K562 (cell line): ENCODE measurements around the gene MMP2. TPM values are rescaled to one million over a fixed set of nuclear protein-coding genes. Genes with fewer than 3 reads are reported as not detected.

Source experiments
- ATAC-seq: fragments of 200-7000 bp; cut with Tn5 transposase; 3 replicates; pipeline ENCODE4 v1.9.1; 2020; ENCODE audit warnings: moderate library complexity
- Bru-seq: library from RNA; stranded (reverse); fragments of 400-500 nt; gene quantifications from one replicate; lab custom pipeline; 2021; lab: Mats Ljungman, UMichigan
- BruChase-seq, 2 experiments: library from RNA; stranded (reverse); fragments of 400-500 nt; gene quantifications; one replicate each; lab custom pipeline; 2021; lab: Mats Ljungman, UMichigan
- BruUV-seq: library from RNA; stranded (reverse); fragments of 400-500 nt; replicated peaks from 2 replicates; lab custom pipeline; 2021; lab: Mats Ljungman, UMichigan
- CTCF ChIA-PET: fragments of 300-600 bp; formaldehyde crosslinking; extraction: SDS; loops from one replicate; lab custom pipeline; 2021; ENCODE audit warnings: low intra/inter-chr PET ratio; lab: Yijun Ruan, JAX
- POLR2A ChIA-PET: fragments of 300-600, 350-650 bp; sonication (Branson Sonifier 250); formaldehyde crosslinking; extraction: SDS; loops from one replicate; lab custom pipeline; 2021; ENCODE audit warnings: antibody characterized with exemption, inconsistent platforms; lab: Yijun Ruan, JAX
- DNase-seq, 4 experiments: peaks; one replicate each; pipeline versions ENCODE4 v3.0.0 to v3.0.0-alpha.2; 2011 to 2018; ENCODE audit warnings: low spot score in 3 of 4, mixed read lengths in 3 of 4; ENCODE audit errors: extremely low read depth in 1 of 4
- FAIRE-seq: peaks from 2 replicates; lab custom pipeline; 2011; peaks lifted over from hg19 to GRCh38; lab: Jason Lieb, UNC
- H2AFZ ChIP-seq: 2 replicates; pipeline ENCODE4 v1.6.0; 2011; ENCODE audit warnings: low read depth, low read length, control low read depth, inconsistent platforms
- H3K27ac ChIP-seq: fragments of 200-600 bp; 3 replicates; pipeline ENCODE4 v1.8.0; 2011; ENCODE audit warnings: low read depth, mild to moderate bottlenecking, control low read depth, inconsistent platforms, low read length, moderate library complexity, mixed read lengths; ENCODE audit errors: extremely low read depth
- H3K27me3 ChIP-seq, 2 experiments: fragments of 300-600 bp in 1 of 2; 2 replicates in 1 of 2; 3 replicates in 1 of 2; pipeline versions ENCODE4 v1.6.0 to v1.8.0; 2011; ENCODE audit warnings: inconsistent platforms in 2 of 2, low read length in 2 of 2, mild to moderate bottlenecking in 1 of 2, mixed read lengths in 1 of 2, moderate library complexity in 1 of 2; ENCODE audit not compliant: control insufficient read depth in 2 of 2, insufficient read depth in 2 of 2
- H3K36me3 ChIP-seq: fragments of 300-600 bp; 3 replicates; pipeline ENCODE4 v1.8.0; 2011; ENCODE audit warnings: mild to moderate bottlenecking, low read length, inconsistent platforms; ENCODE audit not compliant: control insufficient read depth, insufficient read depth
- H3K4me1 ChIP-seq, 2 experiments: fragments of 200-600 bp in 1 of 2; replicated peaks in 1 of 2; 2 replicates in 1 of 2; 3 replicates in 1 of 2; pipeline versions ENCODE4 v1.5.1 to v1.8.0; 2011; ENCODE audit warnings: inconsistent platforms in 2 of 2, low read length in 2 of 2, mild to moderate bottlenecking in 1 of 2, mixed read lengths in 1 of 2, moderate library complexity in 1 of 2; ENCODE audit not compliant: control insufficient read depth in 2 of 2, insufficient read depth in 2 of 2
- H3K4me2 ChIP-seq: 2 replicates; pipeline ENCODE4 v1.6.1; 2011; ENCODE audit warnings: low read length, control low read depth, inconsistent platforms, mixed read lengths; ENCODE audit not compliant: insufficient read depth
- H3K4me3 ChIP-seq: fragments of 200-600 bp; sonication (generic), shearing (Covaris generic); 2 replicates; pipeline ENCODE4 v1.5.1; 2016; ENCODE audit warnings: control low read depth, inconsistent platforms
- H3K79me2 ChIP-seq: fragments of 200-600 bp; 3 replicates; pipeline ENCODE4 v1.8.0; 2011; ENCODE audit warnings: low read length, inconsistent platforms; ENCODE audit not compliant: control insufficient read depth, insufficient read depth
- H3K9ac ChIP-seq, 2 experiments: 2 replicates each; pipeline versions ENCODE4 v1.6.0 to v1.6.1; 2011; ENCODE audit warnings: low read depth in 2 of 2, low read length in 2 of 2, control low read depth in 1 of 2, inconsistent platforms in 1 of 2, mild to moderate bottlenecking in 1 of 2, mixed read lengths in 1 of 2; ENCODE audit not compliant: insufficient read depth in 1 of 2
- H3K9me1 ChIP-seq: one replicate; pipeline ENCODE4 v1.6.0; 2011; ENCODE audit warnings: inconsistent platforms, mild to moderate bottlenecking, low read length, moderate library complexity; ENCODE audit not compliant: control insufficient read depth, insufficient read depth
- H3K9me3 ChIP-seq: replicated peaks from 2 replicates; pipeline ENCODE4 v1.5.1; 2011; ENCODE audit warnings: low read depth, low read length, inconsistent platforms; ENCODE audit not compliant: control insufficient read depth, insufficient read depth
- H4K20me1 ChIP-seq: replicated peaks from 2 replicates; pipeline ENCODE4 v1.6.1; 2011; ENCODE audit warnings: low read length, inconsistent platforms, mixed read lengths; ENCODE audit not compliant: control insufficient read depth, insufficient read depth
- FOXA3 ChIP-seq, 2 experiments: fragments of 450-650 bp in 1 of 2; sonication (generic) in 1 of 2; formaldehyde crosslinking; IDR thresholded peaks in 1 of 2; conservative IDR thresholded peaks in 1 of 2; 2 replicates each; pipeline versions ENCODE4 v1.4.0 to v1.8.0; 2020 to 2022; ENCODE audit warnings: mild to moderate bottlenecking in 2 of 2, missing genetic modification reagents in 1 of 2
- HNRNPUL1 ChIP-seq: fragments of 200-400 bp; formaldehyde crosslinking; IDR thresholded peaks from 2 replicates; pipeline ENCODE4 v1.6.1; 2017; ENCODE audit warnings: low read length
- MCM3 ChIP-seq: fragments of 450-650 bp; IDR thresholded peaks from 2 replicates; pipeline ENCODE4 v1.6.1; 2016
- NUFIP1 ChIP-seq: fragments of 450-650 bp; IDR thresholded peaks from 2 replicates; pipeline ENCODE4 v1.6.1; 2018; ENCODE audit not compliant: partially characterized antibody
- PPARD ChIP-seq: fragments of 250-450 bp; sonication (Bioruptor Pico); IDR thresholded peaks from 2 replicates; pipeline ENCODE4 v1.8.0; 2022; ENCODE audit warnings: inconsistent platforms, mild to moderate bottlenecking, moderate library complexity
- SREBF2 ChIP-seq: sonication (generic); formaldehyde crosslinking; IDR thresholded peaks from 2 replicates; pipeline ENCODE4 v1.4.0; 2020; ENCODE audit warnings: mild to moderate bottlenecking, missing genetic modification reagents
- ZKSCAN3 ChIP-seq: fragments of 250-450 bp; sonication (Bioruptor Pico); IDR thresholded peaks from 2 replicates; pipeline ENCODE4 v1.4.0; 2020
- ZNF23 ChIP-seq: fragments of 250-450 bp; sonication (Bioruptor Pico); IDR thresholded peaks from 2 replicates; pipeline ENCODE4 v1.4.0; 2020; ENCODE audit warnings: mild to moderate bottlenecking
- ZNF586 ChIP-seq: fragments of 450-650 bp; formaldehyde crosslinking; conservative IDR thresholded peaks from 2 replicates; pipeline ENCODE4 v1.4.0; 2020; ENCODE audit warnings: mild to moderate bottlenecking, moderate library complexity
- WGBS: fragments of 100-300 bp; shearing (Covaris generic); methylation state at CpG from one replicate; pipeline ENCODE4 v1.1.6; 2016; ENCODE audit warnings: low coverage, mixed read lengths; ENCODE audit not compliant: insufficient coverage; ENCODE audit errors: missing lambda C conversion rate; 5-methylcytosine and 5-hydroxymethylcytosine counted together
- in situ Hi-C: fragments of 300-500 bp; cut with MboI; formaldehyde crosslinking; loops from 4 replicates; pipeline ENCODE4 v1.15.0; 2018; ENCODE audit warnings: inconsistent platforms, mixed read lengths
- intact Hi-C: fragments of 100-400 bp; cut with micrococcal nuclease; formaldehyde crosslinking; loops from 2 replicates; pipeline ENCODE4 v1.14.2; 2022
- long read RNA-seq, 3 experiments: library from polyadenylated mRNA in 2 of 3; library from RNA in 1 of 3; unstranded in 2 of 3; stranded (forward) in 1 of 3; transcript quantifications; one replicate each; pipeline ENCODE4 v2.0.0, GENCODE V29; 2019 to 2022
- polyA minus RNA-seq, 3 experiments: library from RNA; depleted of rRNA, polyadenylated mRNA; stranded (reverse); fragments of >200 nt; gene quantifications; 2 replicates each; pipeline ENCODE4 v1.2.3, GENCODE V29; 2011
- polyA plus RNA-seq, 8 experiments: library from polyadenylated mRNA; depleted of rRNA in 4 of 8; stranded (reverse) in 5 of 8; unstranded in 3 of 8; fragments of >200 nt; fragmentation: Nextera tagmentation in 2 of 8; fragmentation: Illumina TruSeq in 1 of 8; extraction: Ambion mirVana in 2 of 8; extraction: Trizol in 1 of 8; gene quantifications; 2 replicates each; pipeline versions ENCODE4 v1.2.1 to v1.2.3, GENCODE V29; 2011 to 2014; ENCODE audit warnings: inconsistent platforms in 1 of 8, missing spikeins in 1 of 8
- total RNA-seq, 7 experiments: library from RNA; depleted of rRNA in 6 of 7; stranded (reverse); fragments of >200 nt in 6 of 7; fragmentation: Illumina TruSeq in 2 of 7; extraction: Trizol in 2 of 7; gene quantifications; 2 replicates each; pipeline versions ENCODE4 v1.2.1 to v1.2.3, GENCODE V29; 2011 to 2021; ENCODE audit warnings: low replicate concordance in 1 of 7
- TF ChIP-seq, protein P1 (sequence below): fragments of 250-450 bp; sonication (Bioruptor Pico); IDR thresholded peaks from 2 replicates; pipeline ENCODE4 v1.8.0; 2021; ENCODE audit warnings: mild to moderate bottlenecking, moderate library complexity

The MMP2 gene
- total RNA-seq (2011; cell fraction: chromatin; rRNA removed; ENCODE audit: low replicate concordance) = not detected in 2 replicates
- not detected in 2 replicates for total RNA-seq (2011; cell fraction: nucleolus; rRNA removed)
- not detected in 2 replicates for total RNA-seq (2011; cell fraction: nucleoplasm; rRNA removed)
- total RNA-seq (2014; rRNA removed) (0.05 TPM in 1 of 2 replicates, not detected in the other), total RNA-seq (2014; rRNA removed; fragmentation: Illumina TruSeq; extraction: Trizol) (not detected in 2 replicates), total RNA-seq (2015; rRNA removed; fragmentation: Illumina TruSeq; extraction: Trizol) (not detected in 2 replicates), total RNA-seq (2021) (0.53 and 1.4 TPM in 2 replicates), polyA plus RNA-seq (2011; rRNA removed) (not detected in 2 replicates), polyA plus RNA-seq (2014; fragmentation: Illumina TruSeq; extraction: Trizol) (not detected in 2 replicates), polyA plus RNA-seq (2014; fragmentation: Nextera tagmentation; extraction: Ambion mirVana) (not detected), polyA plus RNA-seq (2014; rRNA removed) (not detected in 2 replicates), polyA minus RNA-seq (2011; rRNA and poly(A)+ RNA removed) (not detected in 2 replicates), Bru-seq, nascent RNA (percentile 2 among the genes with signal in this experiment), BruChase-seq, experiment 1, labeled RNA remaining after a 2-hour chase (percentile 1 among the genes with signal in this experiment), BruChase-seq, experiment 2, labeled RNA remaining after a 6-hour chase (not detected)
- 0.09 and 0.15 TPM in 2 replicates for polyA plus RNA-seq (2011; cell fraction: cytosol; rRNA removed)
- polyA plus RNA-seq (2011; cell fraction: nucleus; rRNA removed) = not detected in 2 replicates
- polyA plus RNA-seq (2012) = 0.15 TPM in 1 of 2 replicates, not detected in the other
- polyA minus RNA-seq (2011; cell fraction: cytosol; rRNA and poly(A)+ RNA removed) = not detected in 2 replicates
- polyA minus RNA-seq (2011; cell fraction: nucleus; rRNA and poly(A)+ RNA removed) = not detected in 2 replicates
- long read RNA-seq, experiment 1 = 0 reads
- long read RNA-seq, experiment 2 = 0 reads
- long read RNA-seq, experiment 3 = 0 reads

DNA sequence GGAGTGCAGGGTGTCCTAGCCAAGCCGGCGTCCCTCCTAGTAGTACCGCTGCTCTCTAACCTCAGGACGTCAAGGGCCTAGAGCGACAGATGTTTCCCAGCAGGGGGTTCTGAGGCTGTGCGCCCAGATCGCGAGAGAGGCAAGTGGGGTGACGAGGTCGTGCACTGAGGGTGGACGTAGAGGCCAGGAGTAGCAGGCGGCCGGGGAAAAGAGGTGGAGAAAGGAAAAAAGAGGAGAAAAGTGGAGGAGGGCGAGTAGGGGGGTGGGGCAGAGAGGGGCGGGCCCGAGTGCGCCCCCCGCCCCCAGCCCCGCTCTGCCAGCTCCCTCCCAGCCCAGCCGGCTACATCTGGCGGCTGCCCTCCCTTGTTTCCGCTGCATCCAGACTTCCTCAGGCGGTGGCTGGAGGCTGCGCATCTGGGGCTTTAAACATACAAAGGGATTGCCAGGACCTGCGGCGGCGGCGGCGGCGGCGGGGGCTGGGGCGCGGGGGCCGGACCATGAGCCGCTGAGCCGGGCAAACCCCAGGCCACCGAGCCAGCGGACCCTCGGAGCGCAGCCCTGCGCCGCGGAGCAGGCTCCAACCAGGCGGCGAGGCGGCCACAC is at the start of gene MMP2:
Gene MMP2, plus strand, starts transcription at position 372 of the 603 bp plus-strand sequence. CDS start 282 bp downstream, outside the sequence.
- Histone ChIP-seq H3K9me3 (no peaks in the 10 kb centered on the region), H3K4me3 (no peak within 1 kb of the TSS), H3K4me1 (peaks cover 0 to 4% of the 10 kb centered on the region in 2 experiments; a peak in 2 of 5 replicates), H3K4me2 (no peak within 1 kb of the TSS), H4K20me1 (no peaks in the 10 kb centered on the region), H3K27me3 (peaks cover 8 to 26% of the 10 kb centered on the region in 2 experiments; a peak in 4 of 5 replicates), H3K27ac (no peak within 1 kb of the TSS), H3K9ac (no peak within 1 kb of the TSS), H3K36me3 (no peaks in the 10 kb centered on the region), H3K9me1 (no peaks in the 10 kb centered on the region), H3K79me2 (no peaks in the 10 kb centered on the region), H2AFZ (no peak within 1 kb of the TSS)
- ChIA-PET POLR2A (no interaction called here), CTCF (no interaction called here)
- ATAC-seq (no peak), DNase-seq (no peak), FAIRE-seq (no peak)
- 2% methylated on average over 11 of the region's 46 CpGs for WGBS
- TF ChIP-seq MCM3 (no peak), SREBF2 (no peak), ZKSCAN3 (CRISPR knock-in tag) (no peak), FOXA3 (CRISPR knock-in tag; conservative IDR thresholded peaks at IDR 0.05 in 1 of 2, IDR thresholded peaks at IDR 0.05 in 1 of 2) (no peak), ZNF23 (CRISPR knock-in tag) (no peak), HNRNPUL1 (no peak), NUFIP1 (no peak), PPARD (CRISPR knock-in tag) (no peak), ZNF586 (CRISPR knock-in tag) (no peak)
- TF ChIP-seq, protein P1, sequence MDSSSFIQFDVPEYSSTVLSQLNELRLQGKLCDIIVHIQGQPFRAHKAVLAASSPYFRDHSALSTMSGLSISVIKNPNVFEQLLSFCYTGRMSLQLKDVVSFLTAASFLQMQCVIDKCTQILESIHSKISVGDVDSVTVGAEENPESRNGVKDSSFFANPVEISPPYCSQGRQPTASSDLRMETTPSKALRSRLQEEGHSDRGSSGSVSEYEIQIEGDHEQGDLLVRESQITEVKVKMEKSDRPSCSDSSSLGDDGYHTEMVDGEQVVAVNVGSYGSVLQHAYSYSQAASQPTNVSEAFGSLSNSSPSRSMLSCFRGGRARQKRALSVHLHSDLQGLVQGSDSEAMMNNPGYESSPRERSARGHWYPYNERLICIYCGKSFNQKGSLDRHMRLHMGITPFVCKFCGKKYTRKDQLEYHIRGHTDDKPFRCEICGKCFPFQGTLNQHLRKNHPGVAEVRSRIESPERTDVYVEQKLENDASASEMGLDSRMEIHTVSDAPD (CRISPR knock-in tag) = no peak
- BruUV-seq = no TSS peak
- in situ Hi-C loops (no loop called here), intact Hi-C loops (no loop called here)
